Daoy (cell line): Measurements from ENCODE around the gene SHPK. TPM values are rescaled to one million over a fixed set of nuclear protein-coding genes. Genes with fewer than 3 reads are reported as not detected.
"Not testable (repeated sequence)": the region's sequence is repeated elsewhere in the genome, so short reads cannot be mapped to it uniquely, and the experiment has no call there.

Experiments
- DNase-seq: peaks from one replicate; pipeline ENCODE4 v3.0.0-alpha.2; 2015; ENCODE audit warnings: low read depth
- total RNA-seq: library from RNA; depleted of rRNA; stranded (reverse); fragments of >200 nt; shearing (Covaris generic); gene quantifications from 2 replicates; pipeline ENCODE4 v1.2.3, GENCODE V29; 2014

SHPK gene
- total RNA-seq, 1 experiment from 2014 or later = 19.5 TPM

- no peak for DNase-seq
These were observed 45.8 kb downstream of the SHPK start for GRCh38 chr17:3590231-3590630.

DNA sequence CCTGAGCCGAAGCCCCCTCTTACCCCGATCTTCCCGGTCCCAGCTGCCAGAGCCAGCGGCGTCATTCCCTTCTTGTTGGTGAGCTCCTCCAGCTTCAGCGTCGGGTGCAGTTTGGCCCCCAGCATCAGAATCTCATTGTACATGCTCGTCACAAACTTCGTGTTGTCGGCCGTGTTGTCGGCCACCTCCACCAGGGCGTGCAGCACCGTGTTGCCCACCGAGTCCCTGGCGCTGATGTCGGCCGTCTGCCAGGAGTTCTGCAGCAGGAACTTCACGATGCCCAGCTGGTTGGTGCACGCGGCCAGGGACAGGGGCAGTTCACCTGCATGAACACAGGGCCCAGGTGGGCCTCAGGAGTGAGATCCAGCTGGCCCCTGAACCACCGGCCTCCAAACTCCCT is 46.3 kb downstream of the SHPK start:
- no peak for DNase-seq

DNA sequence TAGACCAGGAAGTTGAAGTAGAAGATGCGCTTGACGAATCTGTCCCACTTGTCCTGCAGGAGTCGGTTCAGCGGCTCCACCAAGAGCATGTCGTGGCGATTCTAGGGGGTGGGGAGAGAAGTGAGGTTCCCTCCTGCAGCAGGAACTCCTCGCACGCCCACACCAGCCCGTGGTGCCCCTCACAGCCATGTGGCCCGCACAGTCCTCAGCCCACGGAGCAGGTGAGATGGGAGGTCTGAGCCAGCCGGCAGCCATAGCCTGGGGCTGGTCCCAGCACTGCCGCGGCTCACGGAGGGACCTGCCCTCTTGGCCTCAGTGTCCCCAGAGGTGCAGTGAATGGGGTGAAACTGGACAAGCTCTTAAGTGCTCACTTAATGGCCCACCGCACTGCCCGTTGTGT is 50.2 kb downstream of the SHPK start:
- no peak for DNase-seq

DNA sequence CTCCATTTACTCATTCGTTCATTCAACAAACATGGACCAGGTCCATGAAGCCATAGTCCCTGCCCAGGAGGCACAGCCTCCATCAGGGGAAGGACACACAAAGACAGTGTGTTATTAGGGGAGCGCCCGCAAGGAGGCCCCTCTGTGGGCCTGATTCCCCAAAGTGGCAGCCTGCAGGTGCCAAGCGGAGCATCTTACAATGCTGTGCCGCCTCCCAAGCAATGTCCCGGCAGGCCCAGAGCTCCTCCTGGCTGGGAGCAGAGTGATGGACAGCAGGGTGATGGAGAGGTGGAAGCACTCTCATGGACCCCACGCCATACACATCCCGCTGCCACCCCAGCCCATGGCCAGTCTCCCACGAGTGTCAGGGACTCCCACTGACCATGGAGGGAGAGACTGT is 52.6 kb downstream of the SHPK start:
- DNase-seq = no peak

DNA sequence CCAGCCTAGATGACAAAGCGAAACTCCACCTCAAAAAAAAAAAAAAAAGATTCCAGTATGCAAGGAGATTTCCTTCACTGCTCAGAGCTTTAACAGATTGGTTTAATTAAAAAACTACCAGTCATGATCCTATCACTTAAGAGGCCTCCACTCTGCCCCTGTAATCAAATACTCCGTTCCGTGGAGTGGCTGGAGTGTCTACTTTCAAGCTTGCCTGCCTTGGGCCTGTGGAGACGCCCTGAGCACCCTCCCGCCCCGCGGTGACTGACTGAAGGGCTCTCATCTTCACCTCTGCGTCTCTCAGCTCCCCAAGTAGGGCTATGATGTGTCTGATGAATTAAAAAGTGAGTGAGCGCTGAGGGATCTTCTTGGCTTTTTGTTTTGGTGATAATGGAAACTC is 53.1 kb downstream of the SHPK start:
- no peak for DNase-seq

DNA sequence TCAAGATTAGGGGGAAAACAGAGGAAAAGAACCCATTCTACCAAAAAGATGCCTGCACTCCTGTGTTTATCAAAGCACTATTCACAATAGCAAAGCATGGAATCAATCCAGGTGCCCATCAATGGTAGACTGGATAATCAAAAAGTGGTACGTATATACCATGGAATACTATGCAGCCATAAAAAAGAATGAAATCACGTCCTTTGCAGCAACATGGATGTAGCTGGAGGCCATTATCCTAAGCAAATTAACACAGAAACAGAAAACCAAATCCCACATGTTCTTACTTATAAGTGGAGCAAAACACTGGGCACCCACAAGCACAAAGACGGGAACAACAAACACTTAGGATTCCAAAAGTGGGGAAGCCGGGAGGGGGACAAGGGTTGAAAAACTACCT is 57.4 kb downstream of the SHPK start:
- not testable (repeated sequence) for DNase-seq

DNA sequence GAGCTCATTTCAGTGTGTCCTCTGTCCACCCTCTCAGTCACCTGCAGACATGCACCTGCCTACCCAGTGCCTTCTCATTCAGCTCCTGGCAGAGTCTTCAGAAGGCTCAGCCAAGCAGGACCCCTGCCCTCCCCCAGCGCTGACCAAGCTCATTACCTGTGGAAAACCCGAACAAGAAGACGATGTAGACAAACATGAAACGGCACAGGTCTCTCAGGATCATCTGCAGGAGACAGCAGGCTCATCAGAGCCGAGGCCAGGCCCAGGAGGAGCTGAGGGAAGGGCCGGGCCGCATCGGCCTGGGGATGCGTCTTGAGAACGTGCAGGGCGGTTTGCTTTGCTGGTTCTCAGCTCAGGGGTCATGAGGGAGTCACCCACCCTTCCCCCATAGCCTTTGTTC is 59.1 kb downstream of the SHPK start:
- no peak for DNase-seq

- peak; percentile 32 for DNase-seq
These were observed 60.5 kb downstream of the SHPK start for GRCh38 chr17:3575511-3575910.

DNA sequence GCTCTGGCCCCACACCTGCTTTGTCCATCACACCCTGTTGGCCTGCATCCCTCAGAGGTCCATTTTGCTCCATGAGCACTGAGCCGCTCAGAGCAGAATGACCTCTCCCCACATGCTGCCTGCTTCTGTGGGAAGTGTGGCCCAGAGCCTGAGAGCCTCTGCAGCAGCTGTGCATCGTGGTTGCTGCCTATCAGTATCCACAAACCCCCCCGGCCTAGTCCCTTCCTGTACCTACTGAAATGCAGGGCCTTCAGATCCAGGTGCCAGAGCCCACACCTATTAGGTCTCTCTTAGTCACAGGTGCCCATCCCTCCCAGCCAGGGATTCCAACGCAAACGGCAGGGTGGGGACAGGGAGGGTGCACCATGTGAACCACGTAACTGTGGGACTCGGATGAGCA is 61.8 kb downstream of the SHPK start:
- DNase-seq = no peak

DNA sequence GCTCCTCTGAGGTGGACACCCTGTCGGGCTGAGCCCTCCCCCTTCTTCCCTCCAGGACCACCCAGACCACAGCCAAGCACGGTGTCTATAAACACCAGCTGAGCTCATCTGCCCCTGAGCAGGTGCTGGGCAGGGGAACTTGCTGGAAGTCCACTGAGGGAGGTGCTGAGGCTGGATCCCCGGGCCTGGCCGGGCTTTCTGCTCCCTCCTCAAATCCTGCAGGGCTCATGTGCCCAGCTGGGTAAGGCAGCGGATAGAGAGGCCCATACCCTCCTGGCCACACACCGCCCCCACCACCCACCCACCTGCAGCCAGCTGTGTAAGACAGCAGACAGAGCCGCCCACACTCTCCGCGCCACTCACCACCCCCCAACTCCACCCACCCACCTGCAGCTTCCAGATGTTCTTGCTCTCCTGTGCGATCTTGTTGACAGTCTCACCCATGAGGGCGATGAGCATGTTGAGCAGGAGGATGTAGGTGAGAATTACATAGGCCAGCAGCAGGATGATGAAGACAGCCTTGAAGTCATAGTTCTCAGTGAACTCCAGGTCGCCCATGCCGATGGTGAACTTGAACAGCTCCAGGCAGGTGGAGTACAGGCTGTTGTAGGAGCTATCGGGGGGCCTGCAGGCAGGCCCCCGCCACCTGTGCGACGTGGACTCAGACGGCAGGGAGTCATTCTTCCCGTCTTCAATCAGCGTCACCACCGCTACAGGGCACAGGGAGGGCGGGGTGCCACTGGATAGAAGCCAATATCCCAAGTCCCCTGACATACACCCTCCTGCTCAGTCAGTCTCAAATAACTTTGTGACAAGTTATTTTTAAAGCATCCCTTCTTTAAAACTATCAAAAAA is 62.6 kb downstream of the SHPK start:
- no peak for DNase-seq

GRCh38 chr17:3572231-3572630 is 63.8 kb downstream of the SHPK start:
- no peak for DNase-seq

GRCh38 chr17:3571043-3571900 is 64.8 kb downstream of the SHPK start:
- DNase-seq = no peak

DNA sequence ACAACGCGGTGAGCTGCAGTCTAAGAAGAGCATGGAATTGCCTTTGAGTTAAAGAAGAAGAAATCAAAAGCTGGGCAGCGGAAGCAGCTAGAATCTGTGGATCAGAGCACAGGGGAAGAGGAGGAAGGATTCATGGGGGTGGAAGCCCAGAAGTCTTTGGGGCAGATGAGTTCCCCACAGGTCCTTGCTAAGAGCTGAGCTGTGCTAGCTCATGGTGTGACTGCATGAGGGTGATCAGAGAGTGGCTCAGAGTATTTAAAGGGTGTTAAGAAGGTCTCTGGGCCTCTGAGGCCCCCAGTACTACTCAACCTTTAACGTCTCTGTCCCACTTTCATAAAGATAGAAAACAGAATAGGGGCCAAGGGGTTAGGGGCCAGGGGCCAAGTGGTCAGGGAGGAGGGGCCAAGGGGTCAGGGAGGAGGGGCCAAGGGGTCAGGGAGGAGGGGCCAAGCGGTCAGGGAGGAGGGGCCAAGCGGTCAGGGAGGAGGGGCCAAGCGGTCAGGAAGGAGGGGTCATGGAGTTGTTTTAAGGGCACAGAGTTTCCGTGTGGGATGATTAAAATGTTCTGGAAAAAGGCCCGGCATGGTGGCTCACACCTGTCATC is 66.4 kb downstream of the SHPK start:
- no peak for DNase-seq

DNA sequence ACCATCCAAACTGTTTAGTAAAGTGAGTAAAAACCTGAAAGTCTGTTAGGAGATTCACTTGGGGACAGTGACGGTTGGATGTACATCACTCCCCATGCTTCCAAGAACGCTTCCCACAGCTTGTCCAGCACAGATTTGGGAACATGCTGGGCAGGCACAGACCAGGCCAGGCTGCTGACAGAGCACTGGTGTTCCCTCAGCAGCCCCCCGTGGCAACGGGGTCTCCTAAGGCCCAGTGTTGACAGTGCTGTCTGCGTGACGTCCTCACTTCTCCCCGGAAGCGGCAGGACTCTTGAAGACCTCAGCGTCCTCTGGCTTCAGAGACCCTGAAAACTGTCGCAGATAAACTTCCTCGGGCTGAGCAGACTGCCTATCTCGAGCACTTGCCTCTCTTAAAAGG is 69.5 kb downstream of the SHPK start:
- DNase-seq = no peak

GRCh38 chr17:3565143-3565542 is 70.9 kb downstream of the SHPK start:
- no peak for DNase-seq

DNA sequence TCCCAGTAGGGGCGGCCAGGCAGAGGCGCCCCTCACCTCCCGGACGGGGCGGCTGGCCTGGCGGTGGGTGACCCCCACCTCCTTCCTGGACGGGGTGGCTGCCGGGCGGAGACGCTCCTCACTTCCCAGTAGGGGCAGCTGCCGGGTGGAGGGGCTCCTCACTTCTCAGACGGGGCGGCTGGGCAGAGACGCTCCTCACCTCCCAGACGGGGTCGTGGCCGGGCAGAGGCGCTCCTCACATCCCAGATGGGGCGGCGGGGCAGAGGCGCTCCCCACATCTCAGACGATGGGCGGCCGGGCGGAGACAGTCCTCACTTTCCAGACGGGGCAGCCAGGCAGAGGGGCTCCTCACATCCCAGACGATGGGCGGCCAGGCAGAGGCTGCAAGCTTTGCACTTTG is 71.8 kb downstream of the SHPK start:
- DNase-seq = not testable (repeated sequence)

DNA sequence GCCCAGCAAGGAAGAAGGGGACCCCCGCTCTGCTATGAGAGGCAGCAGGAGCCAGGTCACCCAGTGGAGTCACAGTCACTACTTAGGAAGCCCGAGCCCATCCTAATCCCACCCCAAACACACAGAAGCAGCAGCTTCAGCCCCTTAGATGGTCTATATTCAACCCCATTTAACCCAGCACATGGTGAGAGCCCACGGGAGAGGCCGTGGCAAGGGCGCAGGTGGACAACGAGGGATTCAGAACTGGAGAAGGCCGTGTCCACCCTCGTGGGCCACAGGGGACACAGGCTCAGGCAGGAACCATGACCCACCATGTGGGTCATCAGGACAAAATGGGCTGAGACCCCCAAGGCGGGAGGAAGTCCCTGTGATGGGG is 76.8 kb downstream of the SHPK start:
- DNase-seq = no peak

GRCh38 chr17:3558603-3559269 is 77.3 kb downstream of the SHPK start:
- DNase-seq = peak; percentile 87
